ENCODE results near the gene MYPN.

GRCh38 chr10:68099736-68100135 lies 9.6 kb upstream of the MYPN start:
- TF ChIP-seq POLR2A (IDR thresholded peaks at IDR 0.05; ENCODE audit: extremely low read depth, insufficient read length) (no peak), CTCF (IDR thresholded peaks at IDR 0.05; ENCODE audit: low read depth, low read length) (no peak)
